Measurements from ENCODE around the gene CPA5.

CPA5 gene

DNA sequence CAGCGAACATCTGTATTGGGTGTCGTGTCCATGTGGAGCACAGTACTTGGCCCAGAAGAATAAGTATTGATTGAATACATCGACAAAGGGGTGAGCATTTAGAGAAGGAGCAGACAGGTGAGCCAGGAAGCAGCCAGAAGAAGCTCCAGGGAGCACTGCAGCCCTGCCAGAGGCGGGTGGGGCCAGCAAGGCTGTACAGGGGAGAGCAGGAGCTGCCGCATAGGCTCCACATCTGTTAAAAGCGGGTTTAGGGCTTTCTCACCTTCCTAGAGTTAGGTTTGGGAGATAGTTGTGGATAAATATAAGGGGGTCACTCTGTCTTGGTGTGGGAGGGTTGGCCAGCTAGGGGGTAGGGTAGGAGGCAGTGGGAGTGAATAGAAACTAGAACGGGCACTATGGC is 34.4 kb downstream of the CPA5 start:
- DNase-seq (ENCODE audit: low read depth) = no peak

GRCh38 chr7:130379532-130379920 is 34.9 kb downstream of the CPA5 start:
- no peak for DNase-seq (ENCODE audit: low read depth)

DNA sequence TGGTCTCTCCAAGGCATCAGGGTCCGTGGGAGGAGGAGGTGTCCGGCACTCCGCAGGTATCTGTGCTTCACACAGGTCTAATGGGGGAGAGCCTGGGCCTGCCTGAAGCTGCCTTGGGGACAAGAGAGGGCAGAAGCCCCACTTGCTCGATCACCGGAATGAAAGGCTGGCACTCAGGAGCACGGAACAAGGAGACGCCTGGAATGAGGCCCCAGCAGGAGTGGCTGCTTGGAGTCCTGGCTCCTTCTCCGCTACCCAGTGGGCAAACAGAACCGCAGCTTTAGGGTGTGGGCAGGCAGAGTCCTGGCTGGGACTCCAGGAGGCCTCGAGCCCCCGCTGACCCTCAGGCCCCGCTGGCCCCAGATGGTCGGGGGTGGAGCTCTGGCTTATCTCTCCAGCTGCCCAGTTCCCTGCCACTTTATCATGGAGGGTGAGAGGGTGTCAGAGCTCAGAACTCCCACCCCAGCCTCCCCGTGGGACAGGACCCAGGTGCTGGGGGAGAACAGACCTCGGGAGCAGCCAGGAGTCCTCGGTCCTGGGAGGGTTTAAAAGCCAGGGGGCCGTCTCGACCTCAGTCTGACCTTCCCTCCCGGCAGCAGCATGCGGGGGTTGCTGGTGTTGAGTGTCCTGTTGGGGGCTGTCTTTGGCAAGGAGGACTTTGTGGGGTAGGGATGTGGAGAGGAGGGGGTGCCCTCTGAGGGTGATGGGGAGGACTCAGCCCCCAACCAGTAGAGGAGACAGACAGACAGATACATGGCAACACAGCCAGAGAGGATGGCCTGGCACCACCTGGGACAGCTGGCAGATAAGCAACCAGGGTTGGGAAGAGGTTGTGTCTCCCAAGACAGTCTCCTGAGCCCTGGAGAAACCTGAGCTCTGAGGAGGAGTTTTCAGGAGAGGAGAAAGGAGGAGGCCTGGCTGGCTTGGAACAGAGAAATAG is 35.6 kb downstream of the CPA5 start, which contains the start of gene CPA1:
TSS of gene CPA1 (plus strand) at position 574 of the 940 bp plus-strand sequence. CDS start at position 601, 27 bp downstream.
- DNase-seq (ENCODE audit: low read depth) = no peak

DNA sequence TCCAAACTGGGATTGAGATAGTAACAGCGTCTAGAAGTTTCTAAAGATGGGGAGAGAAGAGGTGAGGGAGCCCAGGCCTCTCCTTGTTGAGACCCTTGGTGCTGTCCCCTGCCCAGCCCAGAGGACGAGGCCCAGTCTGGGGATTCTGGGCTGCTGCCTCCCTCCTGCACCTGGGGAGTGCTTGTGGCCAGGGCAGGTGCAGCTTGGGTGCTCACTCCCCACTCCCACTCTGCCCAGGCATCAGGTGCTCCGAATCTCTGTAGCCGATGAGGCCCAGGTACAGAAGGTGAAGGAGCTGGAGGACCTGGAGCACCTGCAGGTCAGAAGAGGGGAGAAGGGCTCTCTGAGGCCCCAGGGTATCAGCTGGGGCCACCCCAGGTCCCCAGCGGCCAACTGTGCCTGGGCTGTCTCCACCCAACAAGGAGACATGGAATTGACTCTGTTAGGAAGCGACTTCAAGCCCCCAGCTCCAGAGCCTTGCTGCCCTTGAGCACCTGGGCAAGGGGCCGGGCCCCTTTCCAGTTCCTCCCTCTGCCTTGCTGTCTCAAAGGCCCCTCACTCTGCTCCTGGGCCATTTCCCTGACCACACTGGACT is 36.3 kb downstream of the CPA5 start:
- DNase-seq (ENCODE audit: low read depth) = no peak

GRCh38 chr7:130381468-130382312 is 37.1 kb downstream of the CPA5 start:
- no peak for DNase-seq (ENCODE audit: low read depth)

- DNase-seq (ENCODE audit: low read depth) = no peak
Measured at GRCh38 chr7:130383187-130383980, 38.8 kb downstream of the CPA5 start.

- no peak for DNase-seq (ENCODE audit: low read depth)
Measured at GRCh38 chr7:130384371-130384801, 39.8 kb downstream of the CPA5 start.

DNA sequence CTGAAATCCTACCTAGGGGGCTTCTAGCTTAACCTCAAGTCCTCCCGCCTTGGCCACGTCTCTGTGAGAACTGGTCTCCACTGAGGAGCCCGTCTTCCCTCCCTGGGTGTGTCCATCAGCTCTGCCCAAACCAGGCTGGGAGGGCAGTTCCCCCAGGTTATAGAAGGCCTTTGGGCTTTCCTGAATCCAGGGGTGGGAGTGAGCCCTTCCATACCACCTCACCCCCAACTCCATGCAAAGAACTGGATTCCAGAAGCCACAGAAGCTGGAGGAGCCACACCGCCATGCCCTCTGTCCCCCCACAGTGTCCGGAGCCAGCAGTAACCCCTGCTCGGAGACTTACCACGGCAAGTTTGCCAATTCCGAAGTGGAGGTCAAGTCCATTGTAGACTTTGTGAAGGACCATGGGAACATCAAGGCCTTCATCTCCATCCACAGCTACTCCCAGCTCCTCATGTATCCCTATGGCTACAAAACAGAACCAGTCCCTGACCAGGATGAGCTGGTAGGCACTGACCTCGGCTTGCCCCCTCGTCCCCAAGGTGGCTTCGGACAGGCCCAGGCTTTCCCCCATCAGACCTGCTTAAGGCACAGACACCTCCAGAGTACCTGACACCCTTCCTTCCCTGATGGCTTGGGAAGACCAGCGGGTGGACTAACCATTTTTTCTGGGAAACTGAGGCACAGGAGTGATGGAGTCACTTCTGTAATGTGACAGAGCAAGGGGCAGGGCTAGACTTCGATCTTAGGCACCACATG is 40.4 kb downstream of the CPA5 start:
- no peak for DNase-seq (ENCODE audit: low read depth)

- no peak for DNase-seq (ENCODE audit: low read depth)
Measured at GRCh38 chr7:130385600-130386066, 41.0 kb downstream of the CPA5 start.

DNA sequence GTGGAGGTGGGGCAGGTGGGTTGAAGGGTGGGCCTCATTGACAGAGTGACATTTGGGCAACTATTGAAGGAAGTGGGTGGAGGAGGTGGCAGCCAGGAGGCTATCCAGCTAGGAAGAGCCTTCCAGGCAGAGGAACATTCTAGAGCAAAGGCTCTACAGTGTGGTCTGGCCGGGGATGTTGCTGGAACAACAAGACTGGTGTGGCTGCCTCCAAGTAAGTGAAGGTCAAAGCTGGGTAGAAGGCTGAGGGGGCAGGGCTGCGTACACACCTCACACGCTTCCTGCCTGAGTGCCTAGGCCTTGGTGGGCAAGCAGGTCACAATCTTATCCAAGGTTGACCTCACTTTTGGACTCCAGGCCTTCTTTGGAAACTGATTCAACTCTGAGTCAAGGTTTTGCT is 42.3 kb downstream of the CPA5 start:
- DNase-seq (ENCODE audit: low read depth) = no peak

DNA sequence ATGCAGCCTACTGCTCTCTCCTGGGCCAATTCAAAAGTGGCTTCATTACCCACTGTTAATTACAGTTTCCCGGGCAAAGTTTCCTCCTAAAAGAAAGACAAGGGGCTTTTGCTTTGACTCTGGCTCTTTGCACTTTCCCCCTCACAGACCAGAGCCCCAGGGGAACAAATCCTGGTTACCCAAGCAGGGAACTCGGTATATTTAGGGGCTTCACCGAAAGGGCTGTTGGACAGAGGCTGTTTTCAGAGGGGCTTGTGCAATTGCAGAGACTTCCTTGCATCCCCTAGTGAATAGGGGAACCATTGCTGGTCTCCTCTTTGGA is 42.7 kb downstream of the CPA5 start:
- no peak for DNase-seq (ENCODE audit: low read depth)

- DNase-seq (ENCODE audit: low read depth) = no peak
Measured at GRCh38 chr7:130387628-130388403, 43.2 kb downstream of the CPA5 start.

DNA sequence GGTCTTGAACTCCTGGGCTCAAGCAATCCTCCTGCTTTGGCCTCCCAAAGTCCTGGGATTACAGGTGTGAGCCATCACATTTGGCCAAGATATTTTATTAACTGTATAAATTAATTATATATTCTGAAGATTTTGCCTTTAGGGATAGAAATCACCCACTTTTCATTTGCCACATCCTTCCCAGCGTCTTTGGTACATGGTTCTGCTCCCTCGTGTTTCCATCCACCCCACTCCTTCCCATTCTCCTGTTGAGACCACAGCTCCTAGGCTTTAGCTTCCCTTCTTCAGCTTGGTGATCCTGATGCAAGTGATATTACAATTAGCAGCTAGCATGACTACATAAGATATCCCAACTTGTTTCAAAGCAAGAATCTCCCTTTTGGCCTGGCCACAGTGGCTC is 44.1 kb downstream of the CPA5 start:
- DNase-seq (ENCODE audit: low read depth) = no peak

- no peak for DNase-seq (ENCODE audit: low read depth)
Measured at GRCh38 chr7:130390486-130390885, 45.9 kb downstream of the CPA5 start.

DNA sequence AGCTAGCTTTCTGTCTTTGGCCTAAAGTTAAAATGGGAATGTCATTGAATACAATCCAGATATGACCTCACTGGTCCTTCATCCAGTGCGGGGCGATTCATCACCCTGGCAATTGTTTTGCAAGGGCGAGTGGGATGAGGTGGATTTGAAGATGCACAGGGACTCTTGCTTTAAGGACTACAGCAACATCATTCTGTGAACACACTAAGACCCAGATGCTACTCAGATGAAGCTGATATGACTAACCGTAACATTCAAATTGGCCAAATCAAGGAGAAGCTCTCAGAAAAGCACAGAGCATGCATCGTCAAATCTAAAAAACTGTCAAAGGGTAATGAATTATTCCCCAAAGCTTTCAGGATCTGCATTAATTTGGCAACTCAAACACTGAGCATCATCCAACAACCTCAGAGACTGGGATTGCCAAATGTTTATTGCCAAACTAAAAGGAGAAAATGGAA is 48.5 kb downstream of the CPA5 start:
- DNase-seq (ENCODE audit: low read depth) = no peak

- no peak for DNase-seq (ENCODE audit: low read depth)
Measured at GRCh38 chr7:130393841-130394411, 49.3 kb downstream of the CPA5 start.

- DNase-seq (ENCODE audit: low read depth) = peak; percentile 11
Measured at GRCh38 chr7:130394421-130395195, 50.0 kb downstream of the CPA5 start.

- no peak for DNase-seq (ENCODE audit: low read depth)
Measured at GRCh38 chr7:130395421-130395820, 50.8 kb downstream of the CPA5 start.

DNA sequence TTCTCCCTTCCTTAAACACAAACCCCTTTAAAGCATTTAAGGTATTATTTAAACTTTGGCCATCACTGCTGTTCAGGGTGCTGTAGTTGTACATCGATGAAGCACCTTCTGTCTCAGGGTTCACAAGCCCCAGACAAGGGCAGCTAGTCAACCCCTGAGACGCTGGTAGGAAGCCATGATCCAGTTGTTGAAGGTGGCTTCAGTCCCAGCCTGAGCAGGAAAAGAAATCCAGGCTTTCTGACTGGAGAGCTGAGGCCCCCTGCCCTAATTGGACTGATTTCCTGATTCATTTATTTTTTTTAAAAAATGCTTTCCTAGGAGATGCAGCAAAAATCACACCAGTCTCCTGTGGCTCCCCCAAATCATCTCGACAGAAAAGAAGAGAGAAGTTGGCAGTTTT is 51.5 kb downstream of the CPA5 start:
- no peak for DNase-seq (ENCODE audit: low read depth)

Measured in activated T-cell treated with anti-CD3 and anti-CD28 coated beads for 1 hour (primary cell).